HUES48 (cell line): ENCODE data around the gene COL24A1.
"Not testable (repeated sequence)": the region's sequence is repeated elsewhere in the genome, so short reads cannot be mapped to it uniquely, and the experiment has no call there.

Experiments
- H3K27ac ChIP-seq: one replicate; pipeline ENCODE4 v1.7.0; 2013; ENCODE audit warnings: low read depth, low read length, inconsistent platforms
- H3K27me3 ChIP-seq: 2 replicates; pipeline ENCODE4 v1.6.1; 2013; ENCODE audit warnings: mild to moderate bottlenecking, low read length; ENCODE audit not compliant: control insufficient read depth, insufficient read depth
- H3K36me3 ChIP-seq: 2 replicates; pipeline ENCODE4 v1.6.1; 2013; ENCODE audit warnings: low read length; ENCODE audit not compliant: control insufficient read depth, insufficient read depth
- H3K4me1 ChIP-seq: 2 replicates; pipeline ENCODE4 v1.6.1; 2013; ENCODE audit warnings: mild to moderate bottlenecking, low read length; ENCODE audit not compliant: control insufficient read depth, insufficient read depth
- H3K4me3 ChIP-seq: 2 replicates; pipeline ENCODE4 v1.5.1; 2013; ENCODE audit warnings: mild to moderate bottlenecking, low read depth, low read length
- H3K9ac ChIP-seq: 2 replicates; pipeline ENCODE4 v1.6.1; 2013; ENCODE audit warnings: mild to moderate bottlenecking, low read depth, low read length, moderate library complexity
- H3K9me3 ChIP-seq: 2 replicates; pipeline ENCODE4 v1.6.1; 2013; ENCODE audit warnings: low read length; ENCODE audit not compliant: control insufficient read depth, insufficient read depth

The COL24A1 gene

DNA sequence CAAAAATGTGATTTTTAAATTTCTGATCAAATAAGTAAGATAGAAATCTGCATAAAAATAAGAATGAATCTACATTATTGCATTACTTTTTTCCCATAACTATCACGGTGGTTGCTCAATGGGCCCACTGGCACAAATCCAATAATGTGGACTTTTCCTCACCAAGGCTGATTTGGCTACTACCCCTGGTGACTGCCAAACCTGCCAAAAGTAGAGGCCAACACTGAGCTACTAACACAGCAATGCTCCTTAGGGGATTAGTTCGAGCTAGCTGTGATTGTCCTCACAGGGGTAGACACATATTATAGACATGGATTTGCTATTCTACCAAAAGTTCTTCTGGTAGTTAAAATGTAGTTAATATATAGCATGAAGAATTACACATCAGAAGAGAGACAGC, 340.7 kb downstream of the COL24A1 start:
- Histone ChIP-seq H3K36me3 (no peaks in the 10 kb centered on the region), H3K4me3 (no peak overlapping the region)

DNA sequence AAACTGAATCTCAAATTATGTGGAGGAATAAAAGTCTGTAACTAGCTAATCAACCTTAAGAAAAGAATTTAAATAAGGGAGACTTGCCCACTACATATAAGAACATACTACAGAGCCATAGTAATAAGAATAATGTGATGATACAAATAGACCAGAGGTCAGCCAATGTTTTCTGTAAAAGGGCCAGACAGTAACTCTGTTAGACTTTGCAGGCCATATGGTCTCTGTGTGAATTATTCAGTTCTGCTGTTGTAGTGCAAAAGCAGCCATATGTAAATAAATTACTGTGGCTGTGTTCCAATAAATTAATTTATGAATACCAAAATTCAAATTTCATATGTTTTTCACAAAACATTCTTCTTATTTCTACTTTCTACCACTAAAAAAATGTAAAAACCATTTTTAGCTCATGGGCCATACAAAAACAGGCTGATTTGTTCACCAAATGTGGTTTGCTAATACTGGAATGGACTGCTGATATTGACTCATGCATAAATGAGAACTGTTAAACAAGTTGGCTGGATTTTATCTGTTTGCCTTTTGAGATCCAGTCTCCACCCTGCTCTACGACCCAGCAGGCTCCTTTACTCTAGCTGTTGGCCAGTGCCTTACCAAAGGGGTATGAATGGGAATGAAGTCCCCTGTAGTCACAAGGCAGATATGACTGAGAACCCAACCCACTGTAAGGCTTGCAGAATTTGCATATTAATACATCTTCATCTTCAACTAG, 350.2 kb downstream of the COL24A1 start:
- H3K36me3 ChIP-seq, result no peaks in the 10 kb centered on the region
- no peak overlapping the region for H3K9ac ChIP-seq
- 0 out of 2 replicates have a peak, but pooled peaks cover 4% of the 10 kb centered on the region for H3K9me3 ChIP-seq
- H3K27ac ChIP-seq, result no peak overlapping the region
- no peak overlapping the region for H3K4me3 ChIP-seq
- H3K27me3 ChIP-seq, result no peaks in the 10 kb centered on the region
- H3K4me1 ChIP-seq, result no peaks in the 10 kb centered on the region

More for the DNA sequence above, 340.7 kb downstream of the COL24A1 start:
- H3K27me3 ChIP-seq, result no peaks in the 10 kb centered on the region
- no peak overlapping the region for H3K27ac ChIP-seq
- H3K9me3 ChIP-seq, result no peaks in the 10 kb centered on the region
- peaks cover 16% of the 10 kb centered on the region for H3K4me1 ChIP-seq
- no peak overlapping the region for H3K9ac ChIP-seq

DNA sequence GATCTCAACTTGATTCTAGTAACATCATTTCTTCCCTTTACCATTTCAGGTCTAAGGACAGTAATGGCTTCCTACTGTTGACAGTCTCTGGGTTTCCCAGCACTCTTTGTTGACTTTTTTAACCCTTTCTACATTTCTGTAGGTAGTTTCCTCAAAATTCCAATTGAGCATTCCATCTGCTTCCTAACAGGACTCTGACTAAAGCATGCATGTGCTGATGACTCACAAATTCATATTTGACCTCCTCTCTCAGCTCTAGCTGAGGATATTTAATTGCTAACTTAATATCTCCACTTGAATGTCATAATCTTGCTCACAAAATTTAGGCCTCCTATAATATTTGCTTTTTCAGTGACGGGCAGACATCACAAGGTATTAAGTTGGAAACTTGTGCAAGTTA, 355.1 kb downstream of the COL24A1 start:
- H3K27ac ChIP-seq, result no peak overlapping the region
- no peaks in the 10 kb centered on the region for H3K27me3 ChIP-seq
- H3K4me3 ChIP-seq, result no peak overlapping the region
- no peaks in the 10 kb centered on the region for H3K36me3 ChIP-seq
- H3K9me3 ChIP-seq, result no peaks in the 10 kb centered on the region
- no peaks in the 10 kb centered on the region for H3K4me1 ChIP-seq
- H3K9ac ChIP-seq, result no peak overlapping the region

DNA sequence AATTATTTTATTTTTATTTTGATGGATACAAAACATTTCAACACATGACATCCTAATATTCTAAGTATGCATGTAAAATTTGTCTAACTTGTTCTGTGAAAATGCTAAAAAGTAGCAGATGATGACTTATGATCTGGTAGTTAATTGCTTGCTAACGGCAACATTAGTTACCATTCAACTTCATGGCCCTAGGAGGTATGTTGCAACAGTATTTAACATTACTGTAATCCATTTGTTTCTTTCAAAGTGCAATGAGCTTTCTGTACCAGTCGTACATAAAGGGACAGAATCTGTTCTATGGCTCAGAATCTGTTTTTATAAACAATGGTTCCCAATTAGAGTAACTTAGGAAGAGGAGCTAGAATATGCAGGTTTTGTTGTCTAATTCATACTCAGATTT, 356.8 kb downstream of the COL24A1 start:
- Histone ChIP-seq H3K4me3 (no peak overlapping the region), H3K9me3 (no peaks in the 10 kb centered on the region), H3K27me3 (no peaks in the 10 kb centered on the region), H3K27ac (no peak overlapping the region), H3K36me3 (no peaks in the 10 kb centered on the region), H3K9ac (no peak overlapping the region), H3K4me1 (no peaks in the 10 kb centered on the region)

DNA sequence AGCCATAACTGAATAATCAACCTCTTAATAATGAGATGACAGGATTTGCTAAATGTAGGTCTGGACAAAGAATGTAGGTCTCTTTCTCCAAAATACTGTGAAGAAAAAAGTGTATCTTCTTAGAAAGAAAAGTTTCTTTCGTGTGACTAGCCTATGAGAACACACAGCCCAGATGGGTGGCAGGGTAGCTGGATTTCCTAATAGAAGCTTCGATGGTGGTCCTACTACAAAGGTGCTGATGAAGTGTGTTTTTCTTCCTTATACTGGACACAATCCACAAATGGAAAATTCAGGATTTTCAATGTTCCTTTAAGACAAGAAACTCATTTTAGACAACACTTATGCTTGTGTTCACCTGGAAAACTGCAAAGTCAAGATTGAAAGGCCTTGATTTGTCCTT, 358.2 kb downstream of the COL24A1 start:
- H3K9me3 ChIP-seq, result no peaks in the 10 kb centered on the region
- H3K4me3 ChIP-seq, result no peak overlapping the region
- H3K27me3 ChIP-seq, result no peaks in the 10 kb centered on the region
- no peak overlapping the region for H3K9ac ChIP-seq
- H3K36me3 ChIP-seq, result no peaks in the 10 kb centered on the region
- H3K4me1 ChIP-seq, result no peaks in the 10 kb centered on the region
- no peak overlapping the region for H3K27ac ChIP-seq

DNA sequence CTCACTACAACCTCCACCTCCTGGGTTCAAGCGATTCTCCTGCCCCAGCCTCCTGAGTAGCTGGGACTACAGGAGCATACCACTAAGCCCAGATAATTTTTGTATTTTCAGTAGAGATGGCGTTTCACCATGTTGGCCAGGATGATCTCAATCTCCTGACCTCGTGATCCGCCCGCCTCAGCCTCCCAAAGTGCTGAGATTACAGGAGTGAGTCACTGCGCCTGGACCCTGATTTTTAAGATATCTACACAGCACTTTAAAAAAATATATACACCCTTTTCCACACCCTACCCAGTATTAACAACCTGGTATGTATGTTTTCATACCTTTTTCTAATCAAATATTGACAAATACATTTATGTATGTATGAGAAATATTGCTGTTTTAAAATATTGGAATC, 379.6 kb downstream of the COL24A1 start:
- H3K4me3 ChIP-seq, H3K36me3 ChIP-seq, H3K27ac ChIP-seq, H3K4me1 ChIP-seq, H3K9ac ChIP-seq, H3K27me3 ChIP-seq, H3K9me3 ChIP-seq: not testable (repeated sequence)

DNA sequence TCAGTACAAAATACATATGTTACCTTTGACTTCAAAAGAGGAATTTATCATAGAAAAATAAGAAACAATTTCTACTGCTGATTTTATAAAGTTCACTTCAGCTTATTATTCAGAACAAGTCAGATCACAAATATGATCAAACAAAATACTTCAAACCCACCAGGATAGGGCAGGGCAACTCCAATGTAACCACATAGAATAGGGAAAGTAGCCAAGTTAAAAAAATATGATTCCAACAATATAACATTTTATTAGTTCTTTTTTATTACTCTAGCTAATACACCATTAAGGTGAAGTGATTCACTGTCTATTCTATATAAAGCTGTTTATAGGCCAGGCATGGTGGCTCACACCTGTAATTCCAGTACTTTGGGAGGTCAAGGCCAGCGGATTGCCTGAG, 393.8 kb downstream of the COL24A1 start:
- Histone ChIP-seq H3K27ac (no peak overlapping the region), H3K4me3 (no peak overlapping the region), H3K4me1 (no peaks in the 10 kb centered on the region; the same call in 1 of the 2 replicates), H3K9me3 (no peaks in the 10 kb centered on the region), H3K27me3 (no peaks in the 10 kb centered on the region), H3K9ac (no peak overlapping the region), H3K36me3 (no peaks in the 10 kb centered on the region)

DNA sequence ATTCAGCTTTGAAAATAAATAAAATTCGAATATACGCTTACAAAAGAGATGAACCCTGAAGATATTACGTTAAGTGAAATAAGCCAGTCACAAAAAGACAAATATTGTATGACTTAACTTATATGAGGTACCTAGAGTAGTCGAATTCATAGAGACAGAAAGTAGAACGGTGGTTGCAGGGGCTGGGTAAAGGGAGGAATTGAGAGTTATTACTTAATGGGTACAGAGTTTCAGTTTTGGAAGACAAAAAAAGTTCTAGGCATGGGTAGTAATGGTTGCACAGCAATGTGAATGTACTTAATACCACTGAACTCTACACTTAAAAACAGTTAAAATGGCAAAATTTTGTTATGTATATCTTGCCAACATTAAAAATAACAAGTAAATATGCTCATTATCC, 399.7 kb downstream of the COL24A1 start:
- H3K4me3 ChIP-seq, result no peak overlapping the region

DNA sequence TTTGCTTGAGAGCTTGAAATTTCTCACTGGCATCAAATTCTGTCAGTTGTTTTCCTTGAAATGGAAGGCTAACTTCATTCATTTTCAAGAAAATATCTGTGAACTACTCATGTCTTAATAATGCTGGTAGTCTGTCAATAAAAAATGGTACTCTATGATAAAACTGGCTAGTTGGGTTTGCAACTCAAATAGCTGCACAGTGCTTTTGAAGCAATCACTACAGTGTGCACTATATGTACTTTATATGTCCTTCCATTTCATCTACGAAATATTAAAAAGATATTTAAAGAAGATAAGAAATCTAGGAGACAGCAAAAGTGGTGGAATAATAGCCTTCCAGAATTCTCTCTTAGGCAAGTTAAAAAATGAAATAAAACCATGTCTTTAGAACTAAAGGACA, 408.5 kb downstream of the COL24A1 start:
- no peak overlapping the region for H3K4me3 ChIP-seq
- no peaks in the 10 kb centered on the region for H3K4me1 ChIP-seq
- H3K9me3 ChIP-seq, result peaks cover 4% of the 10 kb centered on the region; the same call in 1 of the 2 replicates
- H3K36me3 ChIP-seq, result no peaks in the 10 kb centered on the region
- H3K9ac ChIP-seq, result no peak overlapping the region
- no peak overlapping the region for H3K27ac ChIP-seq
- no peaks in the 10 kb centered on the region for H3K27me3 ChIP-seq

More for the DNA sequence above, 399.7 kb downstream of the COL24A1 start:
- H3K9me3 ChIP-seq, result no peaks in the 10 kb centered on the region
- H3K27ac ChIP-seq, result no peak overlapping the region
- H3K9ac ChIP-seq, result no peak overlapping the region
- no peaks in the 10 kb centered on the region; the same call in 1 of the 2 replicates for H3K4me1 ChIP-seq
- no peaks in the 10 kb centered on the region for H3K36me3 ChIP-seq
- no peaks in the 10 kb centered on the region for H3K27me3 ChIP-seq

DNA sequence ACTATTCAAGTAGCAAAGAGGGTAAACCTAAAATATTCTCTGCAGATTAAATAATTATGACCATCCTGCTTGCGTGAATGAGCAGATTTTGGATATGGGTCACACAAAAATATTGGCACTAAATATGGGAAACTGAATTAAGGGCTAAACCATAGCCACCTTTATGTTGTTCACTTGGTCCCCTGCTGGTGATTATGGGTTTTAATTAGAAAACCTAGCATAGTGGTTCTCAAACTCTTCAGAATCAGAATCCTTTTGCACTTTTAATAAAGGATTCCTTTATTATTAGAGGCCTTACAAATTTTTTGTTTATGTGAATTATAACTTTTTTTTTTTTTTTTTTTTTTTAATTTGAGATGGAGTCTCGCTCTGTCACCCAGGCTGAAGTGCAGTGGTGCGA, 409.8 kb downstream of the COL24A1 start:
- H3K27me3 ChIP-seq, result no peaks in the 10 kb centered on the region
- no peak overlapping the region for H3K4me3 ChIP-seq
- H3K27ac ChIP-seq, result no peak overlapping the region
- H3K9ac ChIP-seq, result no peak overlapping the region
- H3K9me3 ChIP-seq, result peaks cover 4% of the 10 kb centered on the region; the same call in 1 of the 2 replicates
- no peaks in the 10 kb centered on the region for H3K36me3 ChIP-seq
- H3K4me1 ChIP-seq, result no peaks in the 10 kb centered on the region

DNA sequence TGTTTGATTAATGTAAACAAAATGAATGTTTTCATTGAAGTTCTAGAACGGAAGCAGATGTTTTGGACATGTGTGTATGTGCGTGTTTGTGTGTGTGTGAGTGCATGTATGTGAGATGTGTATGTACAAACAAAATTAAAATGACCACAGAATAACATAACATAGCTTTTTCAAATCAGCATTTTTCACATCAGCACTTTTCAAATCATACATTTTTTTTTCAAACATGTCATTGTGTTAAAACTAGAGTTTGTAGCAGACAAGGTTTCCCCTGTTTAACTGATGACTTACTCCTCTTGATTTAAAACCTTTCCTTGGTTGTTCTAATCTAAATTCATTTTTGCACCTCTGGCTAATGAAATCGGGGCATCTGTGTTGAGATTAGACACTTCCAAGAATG, 412.8 kb downstream of the COL24A1 start:
- no peaks in the 10 kb centered on the region for H3K4me1 ChIP-seq
- H3K4me3 ChIP-seq, result no peak overlapping the region
- no peak overlapping the region for H3K9ac ChIP-seq

More for the DNA sequence above, 412.8 kb downstream of the COL24A1 start:
- H3K27ac ChIP-seq, result no peak overlapping the region
- no peaks in the 10 kb centered on the region for H3K27me3 ChIP-seq
- no peaks in the 10 kb centered on the region for H3K36me3 ChIP-seq
- peaks cover 4% of the 10 kb centered on the region; the same call in 1 of the 2 replicates for H3K9me3 ChIP-seq
